HG02571 (cell line): ENCODE data around the gene ANKRD31.
"Not testable (repeated sequence)": the region's sequence is repeated elsewhere in the genome, so short reads cannot be mapped to it uniquely, and the experiment has no call there.

Experiments
- ATAC-seq: cut with Tn5 transposase; IDR thresholded peaks from one replicate; pipeline ENCODE4 v1.9.1; 2021; ENCODE audit warnings: mild to moderate bottlenecking, moderate library complexity; ENCODE audit not compliant: unreplicated experiment

Gene ANKRD31

GRCh38 chr5:75152860-75153259 is 83.8 kb downstream of the ANKRD31 start:
- no peak for ATAC-seq

DNA sequence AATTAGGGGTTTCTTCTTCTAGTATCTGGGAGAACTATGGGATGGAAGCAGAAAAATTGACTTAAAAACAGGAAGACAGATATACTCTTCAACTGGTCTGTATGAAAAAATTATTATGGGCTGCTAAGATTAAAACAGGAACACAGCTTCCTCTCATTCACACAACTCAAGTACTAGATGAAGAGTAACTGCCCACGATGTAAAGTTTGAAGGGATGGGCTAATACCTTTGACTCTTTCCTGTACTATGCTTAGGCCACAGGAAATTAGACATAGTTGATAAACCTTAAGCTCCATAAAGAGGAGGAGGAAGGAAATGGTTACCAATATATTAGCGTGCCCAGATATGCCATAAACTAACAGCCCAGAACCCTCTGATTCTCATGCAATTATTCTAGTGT is 88.6 kb downstream of the ANKRD31 start:
- no peak for ATAC-seq

DNA sequence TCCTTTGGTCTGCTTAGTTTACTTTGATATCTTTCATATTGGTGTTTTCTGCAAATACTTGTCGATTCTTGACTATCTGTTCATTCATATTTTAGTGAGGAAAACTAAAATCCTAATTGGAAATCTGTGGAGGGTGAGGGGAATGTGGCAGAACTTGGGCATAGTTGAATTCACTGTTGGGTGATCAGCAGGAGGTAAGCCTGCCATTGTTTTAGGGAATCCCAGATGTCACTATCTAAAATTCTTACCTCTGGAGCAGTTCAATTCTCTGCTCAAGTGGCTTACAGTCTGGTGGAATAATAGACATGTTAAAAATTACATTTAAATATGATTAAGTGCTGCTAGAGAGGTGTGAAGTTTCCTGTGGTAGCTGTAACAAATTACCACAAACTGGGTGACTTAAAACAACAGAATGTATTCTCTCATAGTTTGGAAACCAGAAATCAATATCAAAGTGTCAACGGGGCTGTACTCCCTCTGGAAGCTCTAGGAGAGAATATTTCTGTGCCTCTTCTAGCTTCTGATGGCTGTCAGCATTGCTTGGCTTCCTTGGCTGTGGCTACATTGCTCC is 94.0 kb downstream of the ANKRD31 start:
- ATAC-seq = no peak

GRCh38 chr5:75140277-75140676 is 96.4 kb downstream of the ANKRD31 start:
- ATAC-seq = no peak

- no peak for ATAC-seq
Observed at GRCh38 chr5:75138689-75139088, 98.0 kb downstream of the ANKRD31 start.

DNA sequence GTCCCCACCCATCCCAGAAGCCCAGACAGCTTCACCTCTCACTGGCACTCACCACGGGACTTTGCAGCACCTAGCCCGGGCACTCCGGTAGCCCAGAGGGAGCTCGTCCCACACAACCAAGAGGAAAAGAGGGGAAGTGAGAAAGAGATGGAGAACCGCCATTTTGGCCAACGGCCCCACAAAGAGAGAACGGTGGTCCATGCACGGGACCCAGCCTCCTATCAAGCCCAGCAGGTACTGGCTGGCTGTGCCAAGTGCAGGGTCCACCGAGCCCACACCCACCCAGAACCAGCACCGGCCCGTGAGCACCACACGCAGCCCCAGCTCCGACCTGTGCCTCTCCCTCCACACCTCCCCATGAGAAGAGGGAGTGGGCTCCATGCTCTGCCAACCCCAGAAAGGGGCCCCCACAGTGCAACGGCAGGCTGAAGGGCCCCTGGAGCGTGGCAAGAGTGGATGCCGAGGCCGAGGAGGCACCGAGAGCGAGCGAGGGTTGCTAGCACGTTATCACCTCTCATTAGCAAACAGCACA is 105.8 kb downstream of the ANKRD31 start:
- ATAC-seq = no peak

DNA sequence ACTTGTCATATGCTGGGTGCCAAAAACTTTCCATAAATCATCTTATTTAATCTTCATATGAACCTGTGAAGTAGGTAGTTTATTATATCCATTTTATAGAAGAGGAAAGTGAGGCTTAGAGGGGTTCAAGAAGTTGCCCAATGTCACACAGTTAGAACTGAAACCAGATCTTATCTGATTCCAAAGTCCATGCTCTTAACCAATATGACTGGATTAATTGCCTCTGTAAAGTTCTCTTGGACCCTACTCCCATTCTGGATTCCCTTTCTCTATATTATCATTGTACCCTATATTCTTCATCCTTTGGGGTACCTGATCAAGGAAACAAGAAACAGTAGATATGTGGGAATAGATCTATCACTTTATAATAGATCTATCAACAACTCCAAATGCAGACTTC is 119.8 kb downstream of the ANKRD31 start:
- ATAC-seq = no peak

GRCh38 chr5:75114311-75114710 is 122.4 kb downstream of the ANKRD31 start:
- not testable (repeated sequence) for ATAC-seq

DNA sequence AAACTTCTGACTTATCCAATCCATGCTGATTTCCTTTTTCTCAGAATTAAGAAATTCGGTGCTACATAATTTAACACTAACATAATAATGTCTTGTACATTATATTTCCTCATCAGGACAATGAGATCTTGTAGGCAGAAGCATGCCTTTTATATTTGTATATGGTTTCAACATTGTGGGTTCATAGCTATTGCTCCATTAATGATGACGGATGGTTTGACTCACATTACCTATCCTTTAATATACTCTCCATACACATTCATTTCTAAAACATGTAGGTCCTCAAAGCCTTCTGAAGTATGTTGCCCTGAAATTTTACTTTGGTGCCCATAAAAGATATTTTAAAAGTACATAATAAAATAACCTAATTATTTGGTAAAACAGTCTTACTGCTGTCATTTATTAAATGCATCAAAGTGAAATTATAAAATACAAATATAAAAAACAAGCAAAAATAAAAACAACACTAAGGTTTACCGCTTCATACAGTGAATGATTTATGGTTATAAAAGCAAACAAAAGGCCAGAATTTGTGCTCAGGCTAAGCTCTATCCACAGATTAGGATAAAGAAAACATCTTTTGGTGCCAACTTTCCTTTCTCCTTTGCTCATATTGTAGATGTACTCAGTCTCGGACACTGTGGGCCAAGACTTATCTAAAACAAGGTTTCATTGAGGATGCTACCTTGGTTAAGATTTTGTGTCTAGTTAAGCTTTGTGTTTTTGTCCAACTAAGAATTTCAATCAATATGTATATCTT is 123.1 kb downstream of the ANKRD31 start:
- no peak for ATAC-seq

- ATAC-seq = no peak
Observed at GRCh38 chr5:75108931-75109596, 127.6 kb downstream of the ANKRD31 start.

DNA sequence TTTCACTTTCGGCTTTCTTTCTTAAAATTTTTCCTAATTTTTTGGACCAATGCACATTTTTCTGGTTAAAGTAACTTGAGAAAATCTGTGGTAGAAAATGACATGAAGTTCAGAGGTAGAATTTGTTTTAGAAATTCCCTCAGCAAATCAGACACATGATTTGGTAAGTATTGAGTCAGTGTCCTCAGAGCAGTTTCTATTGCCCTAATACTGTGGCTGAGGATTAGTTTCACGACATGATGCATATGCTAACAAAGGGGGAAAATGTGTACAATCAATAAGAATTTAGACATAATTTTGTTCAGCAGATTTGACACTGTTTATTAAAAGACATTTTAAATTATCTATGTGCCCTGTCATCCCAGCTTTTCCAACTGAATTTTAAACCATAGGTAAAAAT is 128.2 kb downstream of the ANKRD31 start:
- ATAC-seq = no peak

GRCh38 chr5:75095956-75096355 is 140.7 kb downstream of the ANKRD31 start:
- ATAC-seq = not testable (repeated sequence)

DNA sequence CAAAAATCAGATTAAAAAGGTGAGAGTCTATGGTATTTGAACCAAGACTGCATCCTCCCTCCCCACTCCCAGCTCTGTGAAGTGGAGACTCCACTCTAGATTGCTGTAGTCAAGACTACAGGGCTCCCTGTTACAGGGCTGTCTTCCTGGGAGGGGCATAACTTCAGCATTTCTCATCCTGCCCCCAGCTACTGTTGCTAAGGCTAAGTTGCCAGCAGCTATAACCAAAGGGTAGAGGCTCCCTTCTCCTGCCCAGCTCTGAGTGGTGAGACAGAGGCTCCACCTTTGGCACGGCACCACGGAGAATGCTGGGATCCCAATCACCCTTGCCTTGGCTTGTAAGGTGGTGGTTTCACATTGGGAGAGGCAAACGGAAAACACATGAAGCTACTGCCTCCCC is 145.1 kb downstream of the ANKRD31 start:
- no peak for ATAC-seq

GRCh38 chr5:75089662-75090061 is 147.0 kb downstream of the ANKRD31 start:
- no peak for ATAC-seq

DNA sequence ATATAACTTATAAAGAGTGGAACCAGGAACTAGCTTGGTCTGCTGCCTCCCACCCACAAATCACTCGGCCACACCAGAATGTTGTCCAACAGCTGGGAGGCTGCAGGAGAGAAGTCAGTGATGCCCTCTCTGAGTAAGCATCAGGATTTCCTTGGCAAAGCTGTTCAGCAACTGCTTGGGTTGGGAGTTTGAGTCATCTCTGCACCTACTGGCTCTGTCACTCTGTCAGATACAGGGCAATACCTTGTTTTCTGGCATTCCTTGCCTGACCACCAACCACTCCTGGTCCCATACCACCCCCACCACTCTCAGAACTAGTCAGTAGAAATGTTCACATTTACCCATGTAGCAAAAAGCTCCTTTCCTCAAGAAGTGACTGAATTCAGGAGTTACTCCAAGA is 147.5 kb downstream of the ANKRD31 start:
- ATAC-seq = no peak

- no peak for ATAC-seq
Observed at GRCh38 chr5:75088648-75089047, 148.0 kb downstream of the ANKRD31 start.

GRCh38 chr5:75081510-75081909 is 155.2 kb downstream of the ANKRD31 start:
- no peak for ATAC-seq

- ATAC-seq = not testable (repeated sequence)
Observed at GRCh38 chr5:75079346-75079745, 157.3 kb downstream of the ANKRD31 start.

DNA sequence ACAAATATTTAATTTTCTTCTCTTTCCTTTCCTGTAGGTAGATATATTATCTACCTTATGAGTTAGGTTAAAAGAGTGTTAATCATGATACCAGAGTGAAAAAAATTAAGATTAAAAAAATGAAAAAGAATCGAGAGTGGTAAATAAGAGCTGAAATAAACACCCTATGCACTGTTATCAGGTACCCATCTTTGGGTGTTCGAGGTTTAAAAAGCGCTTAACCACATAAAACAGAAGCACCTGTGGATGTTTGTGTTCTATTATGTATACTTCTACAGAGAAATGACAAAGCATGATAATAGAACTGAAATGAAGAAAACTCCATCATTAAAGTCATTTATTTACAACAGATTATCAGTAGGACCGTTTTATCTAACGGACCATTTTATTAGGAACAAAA is 158.7 kb downstream of the ANKRD31 start:
- no peak for ATAC-seq

GRCh38 chr5:75072061-75072460 is 164.6 kb downstream of the ANKRD31 start:
- ATAC-seq = no peak

DNA sequence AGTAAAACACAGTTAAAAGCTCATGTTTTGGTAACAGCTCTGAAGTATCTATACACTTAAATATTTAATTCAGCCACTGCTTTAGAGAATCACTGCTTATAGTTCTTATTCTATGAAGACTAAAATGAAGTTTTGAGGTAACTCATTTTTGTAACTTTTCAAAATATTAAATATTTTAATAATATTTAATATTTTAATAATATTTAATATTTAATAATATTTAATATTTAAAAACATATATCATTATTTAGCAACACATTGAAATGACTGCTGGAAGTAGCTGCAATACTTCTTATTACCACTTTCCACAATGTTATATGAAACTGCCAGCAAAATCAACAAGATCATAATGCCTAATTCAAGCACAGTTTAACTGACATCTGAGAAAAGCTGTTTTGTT is 165.6 kb downstream of the ANKRD31 start:
- ATAC-seq = no peak

DNA sequence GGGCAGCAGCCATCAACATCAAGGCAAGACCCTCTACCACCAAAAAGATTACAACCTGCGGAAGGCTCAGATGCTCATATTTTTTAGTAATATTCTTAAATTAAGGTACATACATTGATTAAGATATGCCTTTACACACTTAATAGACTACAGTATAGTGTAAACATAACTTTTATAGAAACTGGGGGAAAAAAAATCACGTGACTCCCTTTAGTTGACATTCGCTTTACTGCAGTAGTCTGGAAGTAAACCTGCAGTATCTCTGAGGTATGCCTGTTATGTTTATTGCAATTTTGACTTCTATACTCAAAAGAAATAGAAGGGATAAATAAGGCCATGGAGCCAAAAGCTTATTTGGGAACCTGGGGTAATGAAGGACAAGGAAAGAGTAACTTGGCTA is 169.2 kb downstream of the ANKRD31 start:
- ATAC-seq = no peak
